Activated T-helper 9 cell treated with anti-CD3 and anti-CD28 coated beads, Interleukin-2, amount 50 U/mL, for 16 hours (primary cell): ENCODE measurements around the gene FABP2.
"Not testable (repeated sequence)": the region's sequence is repeated elsewhere in the genome, so short reads cannot be mapped to it uniquely, and the experiment has no call there.

ENCODE experiments used
- DNase-seq: peaks from one replicate; pipeline ENCODE4 v3.0.0-alpha.2; 2020; ENCODE audit warnings: low read depth

FABP2 gene

DNA sequence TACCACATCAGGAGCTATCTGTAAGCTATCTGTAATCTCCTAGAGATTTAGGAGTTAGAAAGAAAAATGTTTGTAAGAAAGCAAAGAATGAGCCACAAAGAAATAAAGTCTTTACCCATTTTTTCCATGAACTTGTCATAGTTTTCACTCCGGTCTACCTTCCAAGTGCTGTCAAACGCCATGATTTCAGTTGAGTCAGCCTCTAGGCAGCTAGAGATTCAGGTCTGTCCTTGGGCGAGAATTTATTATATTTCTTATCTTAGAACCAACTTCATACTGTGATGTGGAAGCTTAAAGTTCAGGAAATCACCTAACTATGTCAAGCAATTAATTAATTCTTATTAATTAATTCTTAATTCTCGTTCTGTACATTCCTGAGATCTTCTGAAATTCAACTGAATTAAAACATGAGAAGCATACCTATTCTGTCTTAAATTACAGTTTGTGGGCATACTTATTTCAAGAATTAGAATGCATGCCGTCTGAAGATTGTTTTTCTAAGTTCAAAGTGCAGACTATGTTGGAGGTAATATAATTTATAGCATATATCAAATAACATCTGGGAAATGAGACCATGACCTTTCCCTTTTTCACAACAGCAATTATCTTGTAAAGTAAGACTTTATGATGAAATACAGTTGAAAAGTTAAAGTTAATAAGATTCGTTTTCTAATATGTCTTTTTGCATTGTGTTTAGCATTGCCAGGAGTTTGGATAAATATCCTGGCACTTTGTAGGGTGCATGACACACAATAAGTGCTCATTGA, at the start of gene FABP2:
Gene FABP2 (minus strand): TSS at position 218 of the 767 bp plus-strand sequence. CDS start 36 bp downstream, at position 182.
- DNase-seq: no peak

- not testable (repeated sequence) for DNase-seq
Measured at GRCh38 chr4:119370951-119371683, 49.2 kb upstream of the FABP2 start.

DNA sequence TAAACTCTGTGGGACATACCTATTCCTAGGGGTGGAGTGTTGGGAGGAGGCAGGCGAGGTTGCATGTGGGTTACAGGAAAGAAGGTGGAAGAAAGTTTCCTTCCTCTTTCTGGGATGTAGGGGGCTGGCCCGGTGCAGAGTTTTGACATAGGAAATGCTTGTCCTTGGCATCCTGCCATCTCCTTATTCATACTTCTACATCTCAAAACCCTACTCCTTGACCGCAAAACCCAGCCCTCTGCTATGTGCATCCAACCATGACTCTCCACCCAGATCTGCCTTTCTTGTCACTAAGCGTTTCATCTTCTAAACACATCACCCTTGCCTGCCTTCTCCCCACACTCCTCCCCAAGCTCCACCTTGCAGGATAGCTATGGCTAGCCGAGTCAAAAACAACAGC, 48.5 kb upstream of the FABP2 start:
- DNase-seq: peak; percentile 4

- DNase-seq: not testable (repeated sequence)
Measured at GRCh38 chr4:119366802-119367201, 44.9 kb upstream of the FABP2 start.

- DNase-seq: not testable (repeated sequence)
Measured at GRCh38 chr4:119364203-119364602, 42.3 kb upstream of the FABP2 start.

GRCh38 chr4:119363372-119363771, 41.4 kb upstream of the FABP2 start:
- not testable (repeated sequence) for DNase-seq

DNA sequence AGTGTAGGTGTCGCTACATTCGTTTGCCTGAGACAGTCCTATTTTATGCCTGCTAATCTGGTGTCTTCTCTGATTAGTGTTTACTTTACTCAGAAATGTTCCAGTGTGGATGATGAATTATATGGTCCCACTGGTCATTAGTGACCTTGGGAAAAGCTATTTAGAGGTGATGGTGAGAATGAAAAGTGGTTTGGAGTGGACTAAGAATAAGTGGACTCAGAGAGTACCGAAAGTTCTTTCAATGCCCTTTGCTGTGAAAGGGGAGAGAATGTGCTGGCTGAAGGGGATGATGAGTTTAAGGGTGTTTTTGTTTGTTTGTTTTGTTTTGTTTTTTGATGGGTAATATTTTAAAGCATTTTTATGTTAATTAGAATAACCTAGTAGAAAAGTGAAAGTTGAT, 40.5 kb upstream of the FABP2 start:
- not testable (repeated sequence) for DNase-seq

DNA sequence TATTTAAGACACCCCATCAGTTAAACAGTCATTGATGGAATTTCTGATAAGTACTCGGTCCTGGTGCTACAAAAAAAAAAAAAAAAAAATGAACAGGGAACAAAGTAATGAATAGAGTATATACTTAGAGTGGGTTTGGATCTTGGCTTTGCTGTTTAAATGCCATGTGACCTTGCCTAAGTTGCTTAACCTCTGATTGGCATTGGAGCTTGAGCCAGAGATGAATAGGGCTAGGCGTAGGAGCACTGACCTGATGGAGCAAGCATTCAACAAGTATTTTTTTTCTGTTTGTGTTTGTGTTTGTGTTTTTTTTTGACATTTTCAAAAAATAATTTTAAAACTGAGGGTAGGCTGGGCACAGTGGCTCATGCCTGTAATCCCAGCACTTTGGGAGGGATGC, 37.9 kb upstream of the FABP2 start:
- DNase-seq: not testable (repeated sequence)

- not testable (repeated sequence) for DNase-seq
Measured at GRCh38 chr4:119356796-119357195, 34.9 kb upstream of the FABP2 start.

GRCh38 chr4:119356041-119356440, 34.1 kb upstream of the FABP2 start:
- not testable (repeated sequence) for DNase-seq

DNA sequence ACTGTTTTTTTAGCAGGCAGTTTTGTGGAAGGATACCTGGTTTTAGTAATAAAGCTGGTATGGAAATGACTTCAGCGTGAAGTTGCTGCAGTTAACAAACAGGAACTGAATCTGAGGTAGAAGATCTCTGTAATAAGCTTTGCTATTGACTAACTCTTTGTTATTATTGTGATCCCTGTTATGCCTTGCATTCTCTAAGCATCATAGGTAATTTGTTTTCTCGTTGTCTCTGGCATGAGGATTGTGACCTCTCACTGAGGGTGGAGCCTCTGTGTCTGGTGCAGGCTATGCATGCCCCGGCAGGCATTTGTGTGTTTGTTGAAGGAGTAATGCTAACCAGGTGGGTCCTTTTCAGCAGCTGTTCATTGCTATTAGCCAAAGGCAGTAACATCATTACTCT, 31.4 kb upstream of the FABP2 start:
- not testable (repeated sequence) for DNase-seq

- not testable (repeated sequence) for DNase-seq
Measured at GRCh38 chr4:119348169-119348568, 26.2 kb upstream of the FABP2 start.

- DNase-seq: not testable (repeated sequence)
Measured at GRCh38 chr4:119343293-119343692, 21.4 kb upstream of the FABP2 start.

DNA sequence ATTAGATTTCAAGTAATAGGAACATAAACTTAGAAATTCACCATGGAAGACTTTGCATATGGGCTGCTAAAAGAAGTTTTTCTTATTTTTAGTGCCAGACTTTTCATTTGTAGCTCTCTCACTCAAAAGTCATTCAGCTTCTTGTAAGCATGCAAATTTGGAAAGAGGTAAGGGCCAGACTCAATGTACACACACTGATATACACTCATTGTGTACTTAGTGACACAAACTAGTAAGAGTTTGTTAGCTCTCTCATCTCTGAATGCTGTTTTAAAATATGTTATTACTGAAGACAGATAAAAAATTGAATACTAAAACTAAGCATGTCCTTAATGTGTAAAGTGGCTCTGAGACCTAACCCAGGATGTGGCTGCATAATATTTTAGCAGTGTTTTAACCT, 18.0 kb upstream of the FABP2 start:
- not testable (repeated sequence) for DNase-seq

DNA sequence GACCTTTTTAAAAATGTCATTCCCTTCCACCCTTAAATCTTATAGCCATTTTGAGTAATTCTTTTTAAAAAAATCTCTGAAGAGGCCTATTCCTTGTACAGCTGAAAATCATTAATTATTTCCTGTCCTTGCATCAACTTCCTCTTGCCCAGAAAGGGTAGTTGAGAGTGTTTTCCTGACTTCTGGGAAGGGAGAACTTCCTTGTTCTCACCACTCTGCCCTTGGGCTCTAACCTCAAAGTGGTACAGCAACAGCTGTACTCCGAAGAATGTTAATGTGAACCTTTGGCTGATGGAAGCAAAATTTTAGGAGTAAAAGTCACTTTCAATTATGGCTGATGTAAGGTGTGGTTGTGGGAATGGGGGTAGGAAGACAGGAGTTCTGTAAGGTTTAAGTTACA, 15.1 kb upstream of the FABP2 start:
- no peak for DNase-seq

- not testable (repeated sequence) for DNase-seq
Measured at GRCh38 chr4:119336332-119336979, 14.5 kb upstream of the FABP2 start.

DNA sequence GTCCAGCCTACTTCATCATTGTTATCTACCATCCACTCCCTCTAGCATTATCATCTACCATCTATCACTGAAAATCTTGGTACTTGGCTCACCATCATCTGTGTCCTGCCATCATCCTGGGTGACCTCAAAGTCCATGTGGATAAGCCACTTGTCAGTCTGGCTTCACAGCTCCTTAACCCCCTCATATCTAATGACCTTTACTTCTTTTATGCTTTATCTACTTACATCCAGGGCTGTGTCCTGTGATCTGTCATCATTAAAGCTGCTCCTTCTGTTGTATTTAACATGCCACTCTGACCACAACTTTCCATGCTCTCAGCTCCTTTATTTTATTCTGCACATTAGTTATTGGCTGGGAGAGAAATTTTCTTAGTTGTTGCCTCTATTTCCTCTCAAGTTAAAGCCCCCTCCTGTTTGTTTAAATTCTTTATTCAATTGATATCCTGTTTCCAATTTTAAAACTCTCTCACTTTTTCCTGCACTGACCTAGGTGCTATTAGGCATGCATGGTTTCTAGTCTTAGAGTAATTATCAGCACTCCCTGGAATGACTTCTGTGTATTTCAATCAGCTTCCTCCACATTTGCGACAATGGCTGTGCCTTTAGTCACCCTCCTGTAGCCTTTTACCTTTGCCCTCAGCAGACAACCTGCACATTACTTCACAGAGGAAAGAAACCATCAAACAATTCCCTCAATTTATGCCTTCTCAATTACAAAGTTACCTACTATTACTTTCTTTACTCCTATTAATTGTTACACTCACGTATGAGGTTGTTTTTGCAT, 8.1 kb upstream of the FABP2 start:
- DNase-seq: no peak

DNA sequence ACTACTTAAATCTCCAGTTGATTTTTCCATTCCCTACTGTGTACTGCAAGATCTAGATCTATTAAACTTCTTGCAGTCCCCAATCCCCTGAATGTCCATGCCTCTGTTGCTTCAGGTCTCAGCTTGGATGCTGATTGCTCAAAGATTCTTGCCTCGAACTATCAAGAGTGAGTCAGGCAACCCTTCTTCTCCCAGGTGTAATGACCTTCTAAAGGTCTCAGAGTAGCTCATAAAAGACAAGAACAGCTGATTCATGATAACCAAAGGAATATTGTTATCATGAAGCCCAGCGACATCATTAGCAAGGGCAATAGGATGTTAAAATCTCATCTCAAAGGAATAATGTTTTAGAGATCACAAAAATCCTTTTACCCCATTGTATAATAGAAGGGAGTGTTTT, 6.8 kb upstream of the FABP2 start:
- DNase-seq: no peak

DNA sequence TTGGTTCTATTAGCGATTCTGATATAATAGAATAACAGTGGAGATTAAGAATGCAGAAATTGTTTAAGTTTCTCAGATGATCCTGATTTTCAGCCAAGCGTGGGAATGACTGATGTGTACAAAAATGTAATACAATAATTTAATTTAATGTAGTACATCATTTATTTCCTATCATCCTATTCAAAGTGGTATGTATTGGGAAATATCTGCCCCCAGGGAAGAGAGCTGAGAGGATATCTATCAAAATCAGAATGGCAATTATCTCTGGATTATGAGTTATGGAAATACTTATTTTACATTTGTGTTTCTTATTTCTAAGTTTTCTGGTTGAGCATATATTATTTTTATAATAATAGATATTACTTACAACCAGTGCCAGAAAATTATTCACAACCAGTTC, 3.9 kb downstream of the FABP2 start:
- DNase-seq: no peak

DNA sequence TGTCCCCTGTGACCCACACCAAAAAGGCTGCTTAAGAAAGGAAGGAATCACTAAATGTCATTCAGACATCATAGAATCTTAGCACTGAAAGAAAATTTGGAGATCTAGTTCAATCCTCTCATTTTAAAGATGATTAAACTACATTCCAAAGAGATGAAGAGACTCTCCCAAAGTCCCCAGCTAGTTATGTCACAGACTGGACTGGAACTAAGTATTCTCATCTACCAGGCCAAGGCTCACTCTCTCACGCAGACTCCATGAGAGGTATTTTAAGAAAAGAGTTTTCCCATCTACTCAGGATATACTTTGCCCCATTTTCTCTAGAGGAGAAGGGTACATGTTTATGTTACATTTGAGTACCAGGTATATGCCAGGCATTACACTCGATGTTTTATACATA, 6.9 kb downstream of the FABP2 start:
- no peak for DNase-seq

DNA sequence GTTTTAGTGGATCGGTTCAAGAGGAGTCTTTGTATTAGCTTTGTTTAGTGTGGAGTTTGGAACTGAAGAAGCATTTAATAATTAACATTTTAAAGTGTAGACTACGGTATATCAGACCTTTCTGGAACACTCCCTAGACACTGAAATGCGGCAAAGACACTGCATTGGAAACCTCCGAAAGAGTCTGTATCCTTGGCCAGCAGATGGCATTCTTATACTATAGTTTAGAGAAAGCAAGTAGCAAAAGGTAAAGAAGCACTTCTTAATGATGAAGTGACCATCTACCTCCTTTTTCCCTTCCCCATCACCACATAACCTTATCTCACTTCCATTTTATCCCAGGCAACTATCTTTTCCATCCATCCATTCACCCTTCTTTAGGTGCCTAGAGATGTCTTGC, 7.6 kb downstream of the FABP2 start:
- DNase-seq: no peak

DNA sequence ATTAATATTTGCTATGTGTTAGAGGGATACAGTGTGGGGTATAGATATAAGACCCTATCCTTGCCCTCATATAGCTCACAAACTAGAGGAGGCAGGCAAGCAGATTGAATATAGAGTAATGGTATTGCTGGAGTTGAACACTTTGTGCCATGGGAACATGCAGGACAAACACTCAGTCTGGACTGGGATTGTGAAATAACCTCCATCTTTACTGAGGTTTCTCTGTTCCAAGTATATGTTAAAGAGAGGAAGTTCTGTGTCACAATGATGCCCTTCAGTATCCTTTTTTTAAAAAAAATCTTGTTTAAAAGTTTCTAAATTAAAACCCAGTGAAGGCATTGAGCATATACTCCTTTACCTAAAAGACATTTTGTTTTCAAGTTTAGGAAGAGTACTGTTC, 8.7 kb downstream of the FABP2 start:
- DNase-seq: no peak
